ENCODE measurements around the gene KL. TPM values are rescaled to one million over a fixed set of nuclear protein-coding genes. Genes with fewer than 3 reads are reported as not detected.

KL gene
- total RNA-seq: under 0.01 TPM in 2 replicates

GRCh38 chr13:33016414-33017322 is at the start of gene KL:
Gene KL (plus strand): TSS chr13:33016423. CDS start chr13:33016441, 18 bp downstream.

All from regular cardiac myocyte (primary cell).